Measurements from ENCODE around the gene AFF1. TPM values are rescaled to one million over a fixed set of nuclear protein-coding genes. Genes with fewer than 3 reads are reported as not detected.

AFF1 gene
- total RNA-seq, 4 donors from 2014 or later, result 89.4 to 138 (median 103) TPM

Other genes with a start within 250 kb of the AFF1 start
- 10 to 100 TPM in 3 of 4 donors, 1 to 10 TPM in 1; 5.8 to 25.9 (median 14.0) TPM for gene SLC10A6, start 85.6 kb upstream of the AFF1 start, total RNA-seq
- gene C4orf36, start 42.6 kb upstream of the AFF1 start, total RNA-seq, result 1 to 10 TPM in 2 of 4 donors, under 1 TPM in 1, not detected in 1; 0.48 to 2.2 (median 1.5) TPM